CD4-positive, alpha-beta T cell (primary cell): Measurements from ENCODE around the gene HELZ. TPM values are rescaled to one million over a fixed set of nuclear protein-coding genes. Genes with fewer than 3 reads are reported as not detected.
A peak's percentile ranks its signal among the peaks of the same experiment; 100 is the strongest.

Experiments used
- ATAC-seq: fragments of 200-7000 bp; cut with Tn5 transposase; one replicate; pipeline ENCODE4 v1.10.0; 2022; ENCODE audit warnings: mild to moderate bottlenecking; ENCODE audit not compliant: poor library complexity
- CTCF ChIA-PET: fragments of 350-600 bp; sonication (Branson Sonifier 250); formaldehyde crosslinking; loops from one replicate; lab custom pipeline; 2021; ENCODE audit warnings: antibody characterized with exemption, inconsistent platforms; lab: Charles Lee
- POLR2A ChIA-PET: fragments of 350-600 bp; sonication (Branson Sonifier 250); formaldehyde crosslinking; loops from one replicate; lab custom pipeline; 2021; ENCODE audit warnings: antibody characterized with exemption, inconsistent platforms; lab: Charles Lee
- DNase-seq, 14 experiments: peaks; one replicate each; pipeline ENCODE4 v3.0.0-alpha.2; 2013 to 2020; ENCODE audit warnings: mixed read lengths in 2 of 14
- H3K27ac ChIP-seq, 2 donors: one replicate each; pipeline versions ENCODE4 v1.5.1 to v1.7.0; 2013; ENCODE audit warnings: low read length in 2 of 2, low read depth in 1 of 2, mild to moderate bottlenecking in 1 of 2
- H3K27me3 ChIP-seq, 2 experiments: 1 replicate in 1 of 2; 2 replicates in 1 of 2; pipeline versions ENCODE4 v1.6.1 to v1.7.0; 2013; ENCODE audit warnings: low read length in 2 of 2, control low read depth in 1 of 2, mild to moderate bottlenecking in 1 of 2, moderate library complexity in 1 of 2; ENCODE audit not compliant: insufficient read depth in 2 of 2, control insufficient read depth in 1 of 2
- H3K36me3 ChIP-seq: one replicate; pipeline ENCODE4 v1.6.1; 2013; ENCODE audit warnings: low read length, control low read depth; ENCODE audit not compliant: insufficient read depth
- H3K4me1 ChIP-seq: one replicate; pipeline ENCODE4 v1.6.1; 2013; ENCODE audit warnings: low read length, control low read depth; ENCODE audit not compliant: insufficient read depth
- H3K4me3 ChIP-seq: one replicate; pipeline ENCODE4 v1.5.1; 2013; ENCODE audit warnings: mild to moderate bottlenecking, low read length, moderate library complexity
- H3K9me3 ChIP-seq, 2 experiments: 1 replicate in 1 of 2; 2 replicates in 1 of 2; pipeline versions ENCODE4 v1.6.1 to v1.7.0; 2013; ENCODE audit warnings: low read length in 2 of 2, mild to moderate bottlenecking in 2 of 2, control low read depth in 1 of 2, moderate library complexity in 1 of 2; ENCODE audit not compliant: control insufficient read depth in 1 of 2, insufficient read depth in 1 of 2
- H3K27ac Mint-ChIP-seq: one replicate; pipeline ENCODE4 v1.8.0; 2020; ENCODE audit warnings: mixed read lengths
- H3K27me3 Mint-ChIP-seq: one replicate; pipeline ENCODE4 v1.8.0; 2021; ENCODE audit warnings: mixed read lengths
- H3K36me3 Mint-ChIP-seq: one replicate; pipeline ENCODE4 v1.8.0; 2021; ENCODE audit warnings: low read depth, mixed read lengths
- H3K4me1 Mint-ChIP-seq: one replicate; pipeline ENCODE4 v1.8.0; 2021; ENCODE audit warnings: low read depth, mixed read lengths
- H3K4me3 Mint-ChIP-seq: one replicate; pipeline ENCODE4 v1.8.0; 2020; ENCODE audit warnings: mild to moderate bottlenecking, mixed read lengths
- H3K9me3 Mint-ChIP-seq: one replicate; pipeline ENCODE4 v1.8.0; 2020; ENCODE audit warnings: mixed read lengths
- intact Hi-C, 2 experiments: fragments of 100-400 bp; cut with DNase I in 1 of 2; cut with micrococcal nuclease in 1 of 2; formaldehyde crosslinking; loops; one replicate each; pipeline versions ENCODE4 v1.15.1 to v1.9.0; 2023 to 2025; cut with DNase I, micrococcal nuclease
- total RNA-seq, 174 experiments: library from RNA in 2 of 174; stranded (reverse) in 2 of 174; gene quantifications; one replicate each; pipeline ENCODE4 v1.2.3 and lab custom pipeline; 2021 to 2026
- TF ChIP-seq, protein P1 (sequence below): fragments of 200-600 bp; IDR thresholded peaks from one replicate; pipeline ENCODE4 v1.8.0; 2022; ENCODE audit warnings: antibody characterized with exemption, mild to moderate bottlenecking

Gene HELZ
- total RNA-seq, 2 experiments from 2014 or later, result 94.8 to 107 TPM

- Histone ChIP-seq H3K4me1 (no peaks in the 10 kb centered on the region), H3K27me3 (no peaks in the 10 kb centered on the region), H3K27ac (no peak overlapping the region), H3K36me3 (no peaks in the 10 kb centered on the region), H3K9me3 (peaks cover 0 to 2% of the 10 kb centered on the region in 2 experiments), H3K4me3 (no peak overlapping the region)
- intact Hi-C loops, result no loop called here
- CTCF ChIA-PET, result no interaction called here
- H3K36me3 Mint-ChIP-seq, result no peaks in the 10 kb centered on the region
- no peak overlapping the region for H3K4me3 Mint-ChIP-seq
- no peaks in the 10 kb centered on the region for H3K27me3 Mint-ChIP-seq
- no peaks in the 10 kb centered on the region for H3K9me3 Mint-ChIP-seq
- POLR2A ChIA-PET, result no interaction called here
- ATAC-seq (no peak), DNase-seq (peak in 1 of 14 experiments; percentile 24)
- H3K27ac Mint-ChIP-seq, result no peak overlapping the region
- TF ChIP-seq, protein P1, sequence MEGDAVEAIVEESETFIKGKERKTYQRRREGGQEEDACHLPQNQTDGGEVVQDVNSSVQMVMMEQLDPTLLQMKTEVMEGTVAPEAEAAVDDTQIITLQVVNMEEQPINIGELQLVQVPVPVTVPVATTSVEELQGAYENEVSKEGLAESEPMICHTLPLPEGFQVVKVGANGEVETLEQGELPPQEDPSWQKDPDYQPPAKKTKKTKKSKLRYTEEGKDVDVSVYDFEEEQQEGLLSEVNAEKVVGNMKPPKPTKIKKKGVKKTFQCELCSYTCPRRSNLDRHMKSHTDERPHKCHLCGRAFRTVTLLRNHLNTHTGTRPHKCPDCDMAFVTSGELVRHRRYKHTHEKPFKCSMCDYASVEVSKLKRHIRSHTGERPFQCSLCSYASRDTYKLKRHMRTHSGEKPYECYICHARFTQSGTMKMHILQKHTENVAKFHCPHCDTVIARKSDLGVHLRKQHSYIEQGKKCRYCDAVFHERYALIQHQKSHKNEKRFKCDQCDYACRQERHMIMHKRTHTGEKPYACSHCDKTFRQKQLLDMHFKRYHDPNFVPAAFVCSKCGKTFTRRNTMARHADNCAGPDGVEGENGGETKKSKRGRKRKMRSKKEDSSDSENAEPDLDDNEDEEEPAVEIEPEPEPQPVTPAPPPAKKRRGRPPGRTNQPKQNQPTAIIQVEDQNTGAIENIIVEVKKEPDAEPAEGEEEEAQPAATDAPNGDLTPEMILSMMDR, result no peak
- H3K4me1 Mint-ChIP-seq, result no peaks in the 10 kb centered on the region
These were observed 188.9 kb downstream of the HELZ start for GRCh38 chr17:67055811-67056745.

GRCh38 chr17:67055041-67055443 is 190.0 kb downstream of the HELZ start:
- no peak overlapping the region for H3K27ac ChIP-seq
- Mint-ChIP-seq H3K27ac (no peak overlapping the region), H3K4me1 (no peaks in the 10 kb centered on the region), H3K27me3 (no peaks in the 10 kb centered on the region), H3K36me3 (no peaks in the 10 kb centered on the region), H3K4me3 (no peak overlapping the region), H3K9me3 (no peaks in the 10 kb centered on the region)
- ChIA-PET POLR2A (no interaction called here), CTCF (no interaction called here)
- TF ChIP-seq, protein P1, result no peak
- no peaks in the 10 kb centered on the region for H3K4me1 ChIP-seq
- no peak overlapping the region for H3K4me3 ChIP-seq
- intact Hi-C loops, result no loop called here
- no peaks in the 10 kb centered on the region for H3K36me3 ChIP-seq
- ATAC-seq (no peak), DNase-seq (peak in 1 of 14 experiments; percentile 25)
- no peaks in the 10 kb centered on the region for H3K27me3 ChIP-seq
- H3K9me3 ChIP-seq, result peaks cover 0 to 7% of the 10 kb centered on the region in 2 experiments

GRCh38 chr17:67054608-67055007 is 190.4 kb downstream of the HELZ start:
- DNase-seq (peak in 1 of 14 experiments; percentile 11), ATAC-seq (no peak)
- TF ChIP-seq, protein P1, result no peak
- no peak overlapping the region for H3K4me3 Mint-ChIP-seq
- POLR2A ChIA-PET, result no interaction called here
- CTCF ChIA-PET, result no interaction called here
- H3K36me3 Mint-ChIP-seq, result no peaks in the 10 kb centered on the region
- no peak overlapping the region for H3K27ac ChIP-seq
- H3K9me3 ChIP-seq, result peaks cover 0 to 11% of the 10 kb centered on the region in 2 experiments
- no peaks in the 10 kb centered on the region for H3K9me3 Mint-ChIP-seq
- intact Hi-C loops, result no loop called here
- H3K4me1 ChIP-seq, result no peaks in the 10 kb centered on the region
- no peaks in the 10 kb centered on the region for H3K27me3 ChIP-seq
- no peaks in the 10 kb centered on the region for H3K27me3 Mint-ChIP-seq
- no peak overlapping the region for H3K4me3 ChIP-seq
- H3K4me1 Mint-ChIP-seq, result no peaks in the 10 kb centered on the region
- H3K36me3 ChIP-seq, result no peaks in the 10 kb centered on the region
- H3K27ac Mint-ChIP-seq, result no peak overlapping the region
